Stimulated activated CD4-positive, alpha-beta T cell treated with anti-CD3 and anti-CD28 coated beads, Interleukin-15, amount 100 ng/mL, for 48 hours (primary cell): ENCODE data around the gene CD300A.
A peak's percentile ranks its signal among the peaks of the same experiment; 100 is the strongest.
"Not testable (repeated sequence)": the region's sequence is repeated elsewhere in the genome, so short reads cannot be mapped to it uniquely, and the experiment has no call there.

ENCODE experiments used
- DNase-seq, 2 donors: peaks; one replicate each; pipeline ENCODE4 v3.0.0-alpha.2; 2020; ENCODE audit warnings: low read depth in 2 of 2

CD300A gene

DNA sequence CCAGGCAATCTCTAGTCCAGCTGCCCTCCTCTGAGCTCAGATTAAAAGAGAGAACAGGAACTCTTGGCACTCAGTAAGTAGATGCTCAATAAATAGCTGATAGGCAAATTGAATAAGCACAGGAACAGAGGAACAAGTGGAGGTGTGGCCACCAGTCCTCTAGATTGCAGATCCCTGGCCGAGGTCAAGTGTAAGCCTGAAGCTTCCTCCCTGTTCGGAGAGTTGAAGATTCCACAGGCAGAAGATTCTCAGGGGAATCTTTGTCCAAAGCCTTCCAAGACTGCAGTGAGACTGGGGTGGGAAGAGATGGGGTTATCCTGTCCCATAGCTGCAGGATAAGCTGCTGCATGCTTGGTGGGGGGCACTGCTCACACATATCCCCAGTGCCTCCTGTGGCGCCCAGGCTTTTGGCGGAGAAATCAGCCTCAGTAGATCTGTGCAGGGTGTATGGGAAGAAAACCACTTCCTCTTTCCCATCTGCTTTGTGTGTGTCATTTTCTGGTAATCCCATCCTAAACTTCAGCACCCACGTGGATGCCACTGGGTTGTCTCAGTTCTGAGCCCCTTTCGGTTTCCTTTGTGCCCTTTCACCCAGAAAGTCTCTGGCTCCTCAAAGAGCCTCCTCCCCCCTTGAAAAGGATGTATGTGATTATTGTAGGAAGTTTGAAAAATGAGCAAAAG lies 12.1 kb downstream of the CD300A start:
- no peak for DNase-seq

DNA sequence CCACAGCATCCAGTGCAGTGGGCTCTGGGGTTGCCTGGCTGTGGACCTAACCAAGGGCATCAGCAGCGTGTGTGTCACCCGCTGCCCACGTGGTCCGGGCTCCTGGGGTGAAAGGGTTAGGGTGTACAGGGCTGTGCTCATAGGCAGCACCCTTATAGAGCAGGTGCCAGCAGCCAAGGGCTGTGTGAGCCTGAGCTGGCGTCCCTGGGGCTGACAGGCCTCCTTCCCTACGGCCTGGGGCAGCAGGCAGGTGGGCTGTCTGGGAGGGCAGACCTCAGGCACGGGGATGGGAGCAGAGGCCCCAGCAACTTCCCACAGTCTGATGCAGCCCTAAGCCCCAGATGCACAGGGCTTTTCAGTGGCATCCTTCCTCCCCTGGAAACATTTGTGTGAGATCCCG lies 13.9 kb downstream of the CD300A start:
- DNase-seq = no peak

DNA sequence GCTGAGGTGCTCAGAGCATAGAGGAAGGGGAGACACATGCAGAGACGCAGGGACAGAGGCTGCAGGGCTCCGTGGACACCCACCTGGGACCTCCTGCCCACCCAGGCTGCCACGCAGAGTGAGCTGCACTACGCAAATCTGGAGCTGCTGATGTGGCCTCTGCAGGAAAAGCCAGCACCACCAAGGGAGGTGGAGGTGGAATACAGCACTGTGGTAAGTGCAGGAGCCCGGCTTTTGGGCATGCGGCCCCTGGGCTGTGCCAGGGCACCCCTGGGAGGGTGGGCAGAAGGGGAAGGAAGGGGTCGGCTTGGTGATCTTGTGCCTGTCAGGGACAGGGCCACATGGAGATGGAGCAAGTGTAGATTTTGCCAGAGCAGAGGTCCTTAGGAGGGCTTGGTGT lies 15.2 kb downstream of the CD300A start:
- no peak for DNase-seq

DNA sequence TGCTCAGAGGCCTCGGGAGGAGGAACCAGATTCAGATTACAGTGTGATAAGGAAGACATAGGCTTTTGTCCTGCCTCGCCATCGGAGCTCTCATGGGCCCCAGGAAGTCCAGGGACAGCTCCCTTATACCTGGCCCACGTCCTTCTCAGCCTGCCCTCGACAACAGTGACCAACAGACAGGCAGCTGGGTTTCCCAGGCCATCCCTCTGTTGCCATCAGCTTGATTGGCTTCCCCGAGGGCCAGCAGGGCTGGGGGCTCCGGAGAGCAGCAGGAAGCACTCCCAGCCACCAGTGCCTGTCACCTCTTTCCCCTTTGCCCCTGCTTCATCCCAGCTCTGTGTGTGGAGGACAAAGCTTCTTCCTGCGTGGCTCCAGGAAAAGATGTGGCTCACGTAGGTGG lies 17.6 kb downstream of the CD300A start:
- no peak for DNase-seq

DNA sequence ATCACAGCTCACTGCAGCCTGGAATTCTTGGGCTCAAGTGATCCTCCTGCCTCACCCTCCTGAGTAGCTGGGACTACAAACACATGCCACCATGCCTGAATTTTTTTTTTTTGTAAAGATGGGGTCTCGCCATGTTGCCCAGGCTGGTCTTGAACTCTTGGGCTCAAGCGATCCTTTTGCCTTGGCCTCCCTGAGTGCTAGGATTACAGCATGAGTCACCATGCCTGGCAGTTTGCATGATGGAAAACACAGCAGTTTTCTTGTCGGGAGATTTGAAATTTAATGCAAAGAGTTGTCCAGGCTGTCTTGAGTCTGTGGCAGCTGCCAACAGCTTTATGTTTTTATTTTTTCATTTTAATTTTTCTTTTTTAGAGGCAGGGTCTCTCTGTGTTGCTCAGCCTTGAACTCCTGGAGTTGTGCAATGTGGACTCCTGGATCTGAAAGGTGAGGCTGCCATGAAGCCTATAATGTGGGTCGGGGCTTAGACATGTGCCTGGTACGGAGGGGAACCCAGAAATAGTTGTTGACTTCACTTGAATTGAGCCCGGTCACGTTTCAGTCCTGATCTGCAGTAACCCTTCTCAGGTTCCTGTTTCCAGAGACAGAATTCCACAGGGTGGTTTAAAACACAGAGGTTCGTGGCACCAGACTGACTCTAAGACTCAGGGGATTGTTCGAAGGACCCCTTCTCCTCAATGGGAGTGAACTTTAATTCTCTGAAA lies 18.7 kb downstream of the CD300A start:
- no peak for DNase-seq

GRCh38 chr17:74485841-74486240 lies 19.4 kb downstream of the CD300A start:
- DNase-seq = no peak

DNA sequence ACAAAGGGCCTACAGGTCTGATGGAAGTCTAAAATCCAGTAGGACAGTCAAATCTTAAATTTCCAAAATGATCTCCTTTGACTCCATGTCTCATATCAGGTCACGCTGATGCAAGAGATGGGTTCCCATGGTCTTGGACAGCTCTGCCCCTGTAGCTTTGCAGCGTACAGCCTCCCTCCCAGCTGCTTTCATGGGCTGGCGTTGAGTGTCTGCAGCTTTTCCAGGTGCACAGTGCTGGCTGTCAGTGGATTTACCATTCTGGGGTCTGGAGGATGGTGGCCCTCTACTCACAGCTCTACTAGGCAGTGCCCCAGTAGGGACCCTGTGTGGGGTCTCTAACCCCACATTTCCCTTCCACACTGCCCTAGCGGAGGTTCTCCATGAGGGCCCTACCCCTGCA lies 21.8 kb downstream of the CD300A start:
- not testable (repeated sequence) for DNase-seq

DNA sequence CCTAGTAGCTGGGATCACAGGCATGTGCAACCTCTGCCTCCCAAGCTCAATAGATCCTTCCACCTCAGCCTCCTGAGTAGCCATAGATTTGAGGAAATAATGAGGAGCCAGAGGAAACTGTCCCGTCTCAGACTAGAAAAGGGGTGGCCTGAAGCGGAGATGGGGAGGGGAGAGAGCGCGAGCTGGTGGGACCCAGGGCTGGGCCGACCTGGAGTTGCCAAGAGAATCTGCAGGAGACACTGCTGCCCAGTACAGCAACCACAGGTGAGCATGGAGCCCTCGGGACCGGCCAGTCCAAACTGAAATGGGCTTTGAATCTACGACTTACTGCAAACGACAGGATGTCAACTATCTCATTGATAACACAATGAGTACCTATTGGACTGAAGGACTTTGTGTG lies 24.3 kb downstream of the CD300A start:
- no peak for DNase-seq

- DNase-seq = no peak
These were observed 25.2 kb downstream of the CD300A start for GRCh38 chr17:74491626-74492025.

DNA sequence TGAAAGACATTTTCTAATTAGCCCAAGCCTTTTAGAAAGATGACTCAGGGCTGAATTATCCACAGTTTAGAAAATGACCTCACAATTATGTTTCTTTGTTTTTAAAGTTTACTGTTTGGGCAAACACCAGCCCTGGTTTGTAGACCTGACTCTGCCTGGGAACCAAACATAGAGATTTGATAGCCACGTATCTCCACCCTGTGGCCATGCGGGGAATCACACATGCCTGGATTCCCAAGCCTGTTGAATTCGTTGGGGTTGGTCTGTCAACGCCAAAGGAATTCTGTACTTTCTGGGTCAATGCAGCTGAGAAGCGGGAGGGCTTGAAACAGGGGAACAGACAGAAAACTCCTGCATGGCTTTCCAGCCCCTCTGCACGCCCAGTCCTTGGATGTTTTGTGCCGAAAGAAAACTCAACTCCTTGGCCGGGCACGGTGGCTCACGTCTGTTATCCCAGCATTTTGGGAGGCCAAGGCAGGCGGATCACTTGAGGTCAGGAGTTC lies 26.9 kb downstream of the CD300A start:
- peak in 1 of 2 donors; percentile 40 for DNase-seq

DNA sequence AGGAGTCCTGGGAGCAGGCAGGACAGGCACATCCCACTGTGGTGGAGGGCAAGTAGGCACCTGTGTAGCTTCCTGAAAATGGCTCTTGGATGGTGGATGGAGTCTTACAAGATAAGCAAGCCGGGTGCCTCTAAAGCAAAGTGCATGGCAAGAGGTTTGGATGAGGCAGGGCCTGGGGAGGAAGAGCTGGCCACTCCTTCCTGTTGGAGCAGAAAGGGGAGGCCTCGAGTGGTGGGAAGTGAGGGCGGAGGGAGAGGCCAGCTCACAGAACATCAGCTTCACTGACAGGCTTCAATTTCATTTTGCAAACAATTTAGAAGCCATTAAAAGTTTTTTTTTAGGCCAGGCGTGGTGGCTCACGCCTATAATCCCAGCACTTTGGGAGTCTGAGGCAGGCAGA lies 31.0 kb downstream of the CD300A start:
- DNase-seq = no peak

GRCh38 chr17:74499992-74500391 lies 33.6 kb downstream of the CD300A start:
- no peak for DNase-seq

- no peak for DNase-seq
These were observed 36.4 kb downstream of the CD300A start for GRCh38 chr17:74502861-74503260.

DNA sequence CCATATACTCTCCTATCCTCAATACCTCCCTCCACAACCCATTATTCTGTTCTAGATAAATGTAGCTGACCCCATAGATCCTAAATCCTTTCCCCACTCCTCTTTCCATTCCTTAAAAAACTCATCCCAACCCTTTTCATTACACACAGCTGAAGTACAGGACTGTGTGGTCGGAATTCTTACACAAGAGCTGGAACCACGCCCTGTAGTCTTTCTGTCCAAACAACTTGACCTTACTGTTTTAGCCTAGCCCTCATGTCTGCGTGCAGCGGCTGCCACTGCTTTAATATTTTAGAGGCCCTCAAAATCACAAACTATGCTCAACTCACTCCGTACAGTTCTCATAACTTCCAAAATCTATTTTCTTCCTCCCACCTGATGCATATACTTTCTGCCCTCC lies 37.5 kb downstream of the CD300A start:
- DNase-seq = not testable (repeated sequence)

- DNase-seq = no peak
These were observed 41.7 kb downstream of the CD300A start for GRCh38 chr17:74508156-74508555.

DNA sequence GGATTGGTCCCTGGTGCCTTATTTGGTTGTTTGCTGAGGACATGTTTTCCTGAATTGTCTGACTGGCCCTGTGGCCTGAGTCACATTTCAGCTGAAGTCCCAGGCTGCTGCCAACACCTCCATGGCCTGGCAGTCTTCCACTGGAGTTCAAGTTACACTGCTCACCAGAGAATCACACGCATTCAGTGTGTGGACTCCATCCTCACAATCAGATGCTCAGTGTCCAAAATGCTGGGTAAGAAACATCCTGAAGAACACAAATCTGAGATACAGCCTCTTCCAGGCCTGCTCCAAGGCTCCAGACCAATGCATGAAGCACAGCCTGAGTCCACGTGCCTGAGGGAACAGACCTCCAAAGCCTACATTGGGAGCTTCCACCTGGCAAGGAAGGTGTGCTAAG lies 45.6 kb downstream of the CD300A start:
- DNase-seq = no peak

DNA sequence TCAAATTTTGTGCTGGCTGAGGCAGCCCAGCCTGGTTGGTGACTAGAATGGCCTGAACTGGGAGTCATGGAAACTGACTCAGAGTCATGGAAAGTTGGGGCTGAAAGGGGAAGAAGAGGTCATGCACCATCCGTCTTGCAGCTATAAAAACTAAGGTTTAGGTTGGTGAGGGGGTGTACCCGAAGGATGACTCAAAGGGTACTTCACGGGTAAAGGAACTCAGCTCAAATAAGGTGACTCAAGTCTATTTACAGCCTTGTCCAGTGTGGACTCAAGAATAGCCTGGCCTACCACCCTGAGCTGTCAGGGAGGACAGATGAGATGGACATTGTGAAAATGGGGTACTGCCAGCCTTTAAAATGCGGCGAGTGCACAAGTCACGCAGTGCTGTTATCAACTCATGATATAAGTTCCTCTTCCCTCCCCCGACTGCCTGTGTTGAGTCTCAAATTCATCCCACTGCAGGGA lies 46.2 kb downstream of the CD300A start:
- DNase-seq = peak; percentile 50 to 56

GRCh38 chr17:74513987-74514631 lies 47.7 kb downstream of the CD300A start:
- DNase-seq = peak; percentile 23 to 44

- DNase-seq = peak in 1 of 2 donors; percentile 26
These were observed 48.3 kb downstream of the CD300A start for GRCh38 chr17:74514632-74515334.

DNA sequence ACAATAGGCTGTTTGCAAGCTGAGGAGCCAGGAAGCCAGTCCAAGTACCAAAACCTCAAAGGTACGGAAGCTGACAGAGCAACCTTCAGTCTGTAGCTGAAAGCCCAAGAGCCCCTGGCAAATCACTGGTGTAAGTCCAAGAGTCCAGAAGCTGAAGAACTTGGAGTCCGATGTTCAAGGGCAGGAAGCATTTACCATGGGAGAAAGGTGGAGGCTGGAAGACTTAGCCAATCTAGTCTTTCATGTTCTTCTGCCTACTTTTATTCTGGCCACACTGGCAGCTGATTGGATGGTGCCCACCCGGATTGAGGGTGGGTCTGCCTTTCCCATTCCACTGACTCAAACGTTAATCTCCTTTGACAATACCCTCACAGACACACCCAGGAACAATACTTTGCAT lies 49.5 kb downstream of the CD300A start:
- DNase-seq = no peak

GRCh38 chr17:74516561-74517328 lies 50.3 kb downstream of the CD300A start:
- no peak for DNase-seq
